Activated CD8-positive, alpha-beta memory T cell treated with anti-CD3 and anti-CD28 coated beads for 48 hours (primary cell): ENCODE results near the gene TPR.

ENCODE experiments used
- DNase-seq, 3 experiments: peaks; one replicate each; pipeline ENCODE4 v3.0.0-alpha.2; 2020; ENCODE audit warnings: low read depth in 2 of 3, low spot score in 2 of 3

Gene TPR

GRCh38 chr1:186330758-186331157 is 44.3 kb downstream of the TPR start:
- DNase-seq, result no peak

GRCh38 chr1:186327331-186327730 is 47.7 kb downstream of the TPR start:
- DNase-seq, result no peak

GRCh38 chr1:186326009-186326408 is 49.0 kb downstream of the TPR start:
- no peak for DNase-seq

- DNase-seq, result no peak
These were observed 49.8 kb downstream of the TPR start for GRCh38 chr1:186325239-186325638.

- DNase-seq, result no peak
These were observed 51.2 kb downstream of the TPR start for GRCh38 chr1:186323865-186324264.

- DNase-seq, result no peak
These were observed 59.5 kb downstream of the TPR start for GRCh38 chr1:186315570-186315969.

GRCh38 chr1:186311375-186312051 is 63.5 kb downstream of the TPR start:
- DNase-seq, result no peak

- no peak for DNase-seq
These were observed 64.7 kb downstream of the TPR start for GRCh38 chr1:186310307-186310706.

- DNase-seq, result no peak
These were observed 66.6 kb downstream of the TPR start for GRCh38 chr1:186308264-186309060.

GRCh38 chr1:186307445-186307844 is 67.6 kb downstream of the TPR start:
- no peak for DNase-seq

GRCh38 chr1:186306533-186306932 is 68.5 kb downstream of the TPR start:
- DNase-seq, result no peak

GRCh38 chr1:186304982-186305949 is 69.8 kb downstream of the TPR start:
- no peak for DNase-seq

- DNase-seq, result no peak
These were observed 71.1 kb downstream of the TPR start for GRCh38 chr1:186303911-186304310.

- DNase-seq, result no peak
These were observed 72.6 kb downstream of the TPR start for GRCh38 chr1:186302381-186302920.

- no peak for DNase-seq
These were observed 73.6 kb downstream of the TPR start for GRCh38 chr1:186301448-186301847.

- DNase-seq, result no peak
These were observed 75.0 kb downstream of the TPR start for GRCh38 chr1:186300056-186300455.

- no peak for DNase-seq
These were observed 75.5 kb downstream of the TPR start for GRCh38 chr1:186299570-186299969.

GRCh38 chr1:186298851-186299250 is 76.2 kb downstream of the TPR start:
- DNase-seq, result no peak

GRCh38 chr1:186297439-186298045 is 77.5 kb downstream of the TPR start:
- DNase-seq, result no peak

GRCh38 chr1:186295980-186296379 is 79.1 kb downstream of the TPR start, which contains the start of gene PRG4:
Gene PRG4 (plus strand): TSS chr1:186296279.
- no peak for DNase-seq

- no peak for DNase-seq
These were observed 82.2 kb downstream of the TPR start for GRCh38 chr1:186292875-186293274.
